Activated B cell treated with CpG ODN at 0.5 μM for 24 hours (primary cell): ENCODE results near the gene GPATCH2. TPM values are rescaled to one million over a fixed set of nuclear protein-coding genes. Genes with fewer than 3 reads are reported as not detected.

Source experiments
- ATAC-seq: fragments of 200-7000 bp; cut with Tn5 transposase; one replicate; pipeline ENCODE4 v1.10.0; 2021; ENCODE audit warnings: low read depth, mild to moderate bottlenecking, moderate library complexity
- CTCF ChIA-PET: fragments of 350-600 bp; sonication (Branson Sonifier 250); formaldehyde crosslinking; loops from one replicate; lab custom pipeline; 2021; ENCODE audit warnings: antibody characterized with exemption; lab: Charles Lee
- POLR2A ChIA-PET: fragments of 350-600 bp; sonication (Branson Sonifier 250); formaldehyde crosslinking; loops from one replicate; lab custom pipeline; 2021; ENCODE audit warnings: antibody characterized with exemption; lab: Charles Lee
- DNase-seq: peaks from one replicate; pipeline ENCODE4 v3.0.0; 2022
- H3K27ac Mint-ChIP-seq: one replicate; pipeline ENCODE4 v1.8.0; 2020; ENCODE audit warnings: mixed read lengths
- H3K27me3 Mint-ChIP-seq: one replicate; pipeline ENCODE4 v1.8.0; 2021; ENCODE audit warnings: mixed read lengths
- H3K36me3 Mint-ChIP-seq: one replicate; pipeline ENCODE4 v1.8.0; 2021; ENCODE audit warnings: low read depth, mixed read lengths
- H3K4me1 Mint-ChIP-seq: one replicate; pipeline ENCODE4 v1.8.0; 2021; ENCODE audit warnings: mixed read lengths
- H3K4me3 Mint-ChIP-seq: one replicate; pipeline ENCODE4 v1.8.0; 2020; ENCODE audit warnings: mild to moderate bottlenecking, mixed read lengths
- H3K9me3 Mint-ChIP-seq: one replicate; pipeline ENCODE4 v1.8.0; 2020; ENCODE audit warnings: mixed read lengths
- CTCF ChIP-seq: fragments of 200-600 bp; IDR thresholded peaks from one replicate; pipeline ENCODE4 v1.8.0; 2022; ENCODE audit warnings: antibody characterized with exemption, mild to moderate bottlenecking
- intact Hi-C: fragments of 100-400 bp; cut with micrococcal nuclease; formaldehyde crosslinking; loops from one replicate; pipeline ENCODE4 v1.15.1; 2024
- total RNA-seq: library from RNA; stranded (reverse); gene quantifications from 2 replicates; pipeline ENCODE4 v1.2.3, GENCODE V29; 2022

Gene GPATCH2
- total RNA-seq, 1 donor from 2014 or later = 17.5 TPM

GRCh38 chr1:217614200-217614712 is 16.6 kb downstream of the GPATCH2 start:
- ChIA-PET POLR2A (interaction anchor here (0.7 kb wide), 1 partner anchor 1988 kb away, joined by 5 read pairs; no protein-coding TSS in a partner anchor), CTCF (interaction anchor here (0.6 kb wide), 1 partner anchor 16 kb away, joined by 3 read pairs; no protein-coding TSS in a partner anchor)
- DNase-seq (no peak), ATAC-seq (no peak)
- Mint-ChIP-seq H3K4me3 (no peak overlapping the region), H3K4me1 (no peaks in the 10 kb centered on the region), H3K27ac (no peak overlapping the region), H3K9me3 (no peaks in the 10 kb centered on the region), H3K27me3 (no peaks in the 10 kb centered on the region), H3K36me3 (peaks cover 42% of the 10 kb centered on the region)
- intact Hi-C loops = loop anchor here (2.0 kb wide), 1 partner anchor 15 kb away; no protein-coding TSS in a partner anchor
- TF ChIP-seq CTCF = no peak

GRCh38 chr1:217605390-217605789 is 25.5 kb downstream of the GPATCH2 start:
- no peak for DNase-seq
- no peak for ATAC-seq
- POLR2A ChIA-PET = no interaction called here
- no peak for TF ChIP-seq CTCF
- no peaks in the 10 kb centered on the region for H3K9me3 Mint-ChIP-seq
- no peak overlapping the region for H3K4me3 Mint-ChIP-seq
- intact Hi-C loops = no loop called here
- no peaks in the 10 kb centered on the region for H3K27me3 Mint-ChIP-seq
- H3K36me3 Mint-ChIP-seq = peaks cover 27% of the 10 kb centered on the region
- CTCF ChIA-PET = no interaction called here
- no peaks in the 10 kb centered on the region for H3K4me1 Mint-ChIP-seq
- no peak overlapping the region for H3K27ac Mint-ChIP-seq

GRCh38 chr1:217602380-217602779 is 28.5 kb downstream of the GPATCH2 start:
- Mint-ChIP-seq H3K36me3 (peaks cover 13% of the 10 kb centered on the region), H3K9me3 (no peaks in the 10 kb centered on the region), H3K4me3 (no peak overlapping the region), H3K4me1 (no peaks in the 10 kb centered on the region), H3K27ac (no peak overlapping the region), H3K27me3 (no peaks in the 10 kb centered on the region)
- intact Hi-C loops = no loop called here
- TF ChIP-seq CTCF = no peak
- ATAC-seq = no peak
- DNase-seq = no peak
- ChIA-PET POLR2A (no interaction called here), CTCF (no interaction called here)

- Mint-ChIP-seq H3K27me3 (no peaks in the 10 kb centered on the region), H3K4me3 (no peak overlapping the region), H3K36me3 (peaks cover 9% of the 10 kb centered on the region), H3K9me3 (no peaks in the 10 kb centered on the region), H3K27ac (no peak overlapping the region), H3K4me1 (no peaks in the 10 kb centered on the region)
- CTCF ChIA-PET = no interaction called here
- POLR2A ChIA-PET = no interaction called here
- ATAC-seq = no peak
- intact Hi-C loops = no loop called here
- no peak for TF ChIP-seq CTCF
- no peak for DNase-seq
These were observed 31.7 kb downstream of the GPATCH2 start for GRCh38 chr1:217599154-217599553.

GRCh38 chr1:217590598-217590997 is 40.3 kb downstream of the GPATCH2 start:
- intact Hi-C loops = no loop called here
- no peaks in the 10 kb centered on the region for H3K9me3 Mint-ChIP-seq
- ATAC-seq (no peak), DNase-seq (no peak)
- peaks cover 3% of the 10 kb centered on the region for H3K36me3 Mint-ChIP-seq
- no peak for TF ChIP-seq CTCF
- no peak overlapping the region for H3K4me3 Mint-ChIP-seq
- ChIA-PET POLR2A (no interaction called here), CTCF (no interaction called here)
- H3K27ac Mint-ChIP-seq = no peak overlapping the region
- no peaks in the 10 kb centered on the region for H3K27me3 Mint-ChIP-seq
- H3K4me1 Mint-ChIP-seq = no peaks in the 10 kb centered on the region
